Activated naive CD8-positive, alpha-beta T cell treated with anti-CD3 and anti-CD28 coated beads, Interleukin-2, amount 50 U/mL, for 16 hours (primary cell): ENCODE results near the gene CDH22.

Experiments
- DNase-seq: peaks from one replicate; pipeline ENCODE4 v3.0.0-alpha.2; 2020; ENCODE audit warnings: low read depth, low spot score

CDH22 gene

GRCh38 chr20:46268131-46268614 is 40.1 kb downstream of the CDH22 start:
- DNase-seq: no peak

- no peak for DNase-seq
Measured at GRCh38 chr20:46267108-46268105, 40.9 kb downstream of the CDH22 start.

GRCh38 chr20:46265539-46265938 is 42.8 kb downstream of the CDH22 start:
- DNase-seq: no peak

GRCh38 chr20:46264391-46265266 is 43.7 kb downstream of the CDH22 start:
- DNase-seq: no peak

GRCh38 chr20:46261456-46262253 is 46.6 kb downstream of the CDH22 start:
- no peak for DNase-seq

- DNase-seq: no peak
Measured at GRCh38 chr20:46260936-46261454, 47.3 kb downstream of the CDH22 start.

- no peak for DNase-seq
Measured at GRCh38 chr20:46260480-46260879, 47.8 kb downstream of the CDH22 start.

GRCh38 chr20:46259260-46259859 is 48.9 kb downstream of the CDH22 start:
- DNase-seq: no peak

- no peak for DNase-seq
Measured at GRCh38 chr20:46257887-46258286, 50.4 kb downstream of the CDH22 start.

GRCh38 chr20:46256293-46256692 is 52.0 kb downstream of the CDH22 start:
- DNase-seq: no peak

GRCh38 chr20:46255440-46256104 is 52.7 kb downstream of the CDH22 start:
- no peak for DNase-seq

GRCh38 chr20:46253391-46253790 is 54.9 kb downstream of the CDH22 start:
- no peak for DNase-seq

- no peak for DNase-seq
Measured at GRCh38 chr20:46252352-46253091, 55.8 kb downstream of the CDH22 start.

GRCh38 chr20:46251211-46251673 is 57.1 kb downstream of the CDH22 start:
- no peak for DNase-seq

GRCh38 chr20:46250772-46251171 is 57.5 kb downstream of the CDH22 start:
- no peak for DNase-seq

- no peak for DNase-seq
Measured at GRCh38 chr20:46249671-46250070, 58.6 kb downstream of the CDH22 start.

GRCh38 chr20:46246559-46246958 is 61.7 kb downstream of the CDH22 start:
- DNase-seq: no peak

- no peak for DNase-seq
Measured at GRCh38 chr20:46243707-46244628, 64.3 kb downstream of the CDH22 start.
